ENCODE measurements around the gene SERPINB6. TPM values are rescaled to one million over a fixed set of nuclear protein-coding genes. Genes with fewer than 3 reads are reported as not detected.

The SERPINB6 gene
- total RNA-seq, 1 experiment from 2014 or later, result 39.0 TPM

DNA sequence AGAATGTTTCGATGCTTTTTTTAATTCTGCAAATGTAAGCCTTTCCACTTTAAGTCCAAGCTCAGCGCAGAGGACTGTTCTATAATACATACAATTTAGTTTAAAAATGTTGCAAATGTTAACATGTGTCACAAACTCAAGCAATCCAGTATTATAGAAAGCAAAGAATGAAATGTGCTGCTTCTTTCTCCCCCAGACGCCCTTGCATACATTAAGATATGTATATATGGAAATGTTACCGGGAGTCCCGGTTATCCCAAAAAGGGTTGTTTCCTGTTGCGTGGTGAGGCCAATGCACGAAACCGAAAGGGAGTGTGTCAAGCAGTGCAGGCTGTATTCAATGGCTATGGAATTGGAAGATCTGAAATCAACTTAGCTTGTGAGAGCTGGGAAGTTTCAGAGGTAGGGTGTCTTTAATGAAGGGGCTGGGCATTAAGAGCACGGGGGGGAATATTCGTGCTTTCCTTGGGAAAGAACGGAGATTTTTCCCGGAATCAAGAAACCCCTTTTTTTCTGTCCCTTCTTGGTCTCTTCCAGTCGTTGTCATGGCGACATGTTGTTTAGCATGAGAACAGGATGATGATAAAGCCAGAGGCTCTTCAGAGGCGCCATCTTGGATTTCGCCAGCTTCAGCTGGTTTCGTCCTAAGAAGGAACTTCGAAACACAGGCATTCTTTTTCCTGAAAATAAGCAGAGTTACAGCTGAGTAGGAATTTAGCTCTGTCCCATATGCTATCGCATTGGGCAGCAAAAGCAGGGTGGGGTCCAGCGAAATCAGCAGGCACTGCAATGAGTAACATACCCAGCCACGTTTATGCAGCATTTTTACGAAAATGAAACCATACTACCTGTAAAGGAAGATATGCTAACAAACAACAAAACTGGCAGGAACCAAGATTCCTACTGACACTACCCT is 18.2 kb upstream of the SERPINB6 start:
- Histone ChIP-seq H3K9ac (ENCODE audit: extremely low read depth, insufficient read length, low read length) (peak overlapping the region; percentile 98), H3K18ac (ENCODE audit: insufficient read length, low read depth, low read length) (peak overlapping the region; percentile 99), H2BK15ac (ENCODE audit: low read depth, low read length) (no peak overlapping the region), H2AFZ (ENCODE audit: low read length) (peak overlapping the region; percentile 60), H3K79me2 (ENCODE audit: insufficient read depth, low read length) (no peaks in the 10 kb centered on the region), H2BK120ac (ENCODE audit: low read depth, low read length, poor library complexity, severe bottlenecking) (peak overlapping the region; percentile 87), H4K91ac (ENCODE audit: insufficient read length, low read depth, low read length) (peak overlapping the region; percentile 23), H2BK20ac (ENCODE audit: low read depth, low read length, poor library complexity, severe bottlenecking) (peak overlapping the region; percentile 62), H4K5ac (ENCODE audit: insufficient read length, low read depth, low read length) (peak overlapping the region; percentile 95), H2BK12ac (ENCODE audit: insufficient read length, low read depth, low read length) (peak overlapping the region; percentile 95), H2BK5ac (ENCODE audit: insufficient read length, low read length) (peak overlapping the region; percentile 91), H3K4me2 (ENCODE audit: insufficient read depth, insufficient read length, low read length) (peak overlapping the region; percentile 68), H3T11ph (ENCODE audit: low read length) (peak overlapping the region; percentile 99), H2AK5ac (ENCODE audit: insufficient read length, low read length) (peak overlapping the region; percentile 31), H3K9me3 (ENCODE audit: control insufficient read depth, low read depth, low read length) (no peaks in the 10 kb centered on the region), H3K23me2 (ENCODE audit: insufficient read length, low read depth, low read length, poor library complexity, severe bottlenecking) (peaks cover 13% of the 10 kb centered on the region), H3K4ac (ENCODE audit: low read depth, low read length) (peak overlapping the region; percentile 72; the same call in 1 of the 2 replicates), H3K79me1 (ENCODE audit: insufficient read depth, low read depth, low read length, poor library complexity, severe bottlenecking) (no peaks in the 10 kb centered on the region), H3K56ac (ENCODE audit: insufficient read length, low read depth, low read length) (peak overlapping the region; percentile 77), H4K8ac (replicated peaks; ENCODE audit: insufficient read length, low read depth, low read length) (peak overlapping the region; percentile 58), H4K20me1 (ENCODE audit: control insufficient read depth, insufficient read depth, insufficient read length) (no peaks in the 10 kb centered on the region), H3K23ac (ENCODE audit: insufficient read length, low read depth, low read length) (peak overlapping the region; percentile 15), H3K14ac (ENCODE audit: insufficient read depth, low read length) (peak overlapping the region; percentile 98), H3K27ac (ENCODE audit: insufficient read length, low read depth, low read length) (peak overlapping the region; percentile 99), H3K4me1 (ENCODE audit: insufficient read depth, low read length) (peaks cover 8% of the 10 kb centered on the region; the same call in 1 of the 2 replicates), H3K27me3 (ENCODE audit: insufficient read depth, low read length) (no peaks in the 10 kb centered on the region)
- no CpG with 5 or more reads among the region's 22 CpGs for WGBS (ENCODE audit: extremely low coverage, insufficient read length, low lambda C conversion rate)
- Mint-ChIP-seq H3K36me3 (ENCODE audit: insufficient read depth in 1 of 3, low read depth in 3 of 3) (peaks cover 0 to 5% (median 0%) of the 10 kb centered on the region in 3 experiments; a peak in 2 of 7 replicates), H3K27me3 (ENCODE audit: low read depth) (no peaks in the 10 kb centered on the region), H3K27ac (peak overlapping the region; percentile 99 to 100 (median 100)), H3K9me3 (no peaks in the 10 kb centered on the region; a peak in 1 of 5 replicates), H3K4me1 (peaks cover 54% of the 10 kb centered on the region in 2 experiments), H3K4me3 (peak overlapping the region; percentile 82 to 89)
- peak; percentile 90 for DNase-seq
- TF ChIP-seq, protein P1, sequence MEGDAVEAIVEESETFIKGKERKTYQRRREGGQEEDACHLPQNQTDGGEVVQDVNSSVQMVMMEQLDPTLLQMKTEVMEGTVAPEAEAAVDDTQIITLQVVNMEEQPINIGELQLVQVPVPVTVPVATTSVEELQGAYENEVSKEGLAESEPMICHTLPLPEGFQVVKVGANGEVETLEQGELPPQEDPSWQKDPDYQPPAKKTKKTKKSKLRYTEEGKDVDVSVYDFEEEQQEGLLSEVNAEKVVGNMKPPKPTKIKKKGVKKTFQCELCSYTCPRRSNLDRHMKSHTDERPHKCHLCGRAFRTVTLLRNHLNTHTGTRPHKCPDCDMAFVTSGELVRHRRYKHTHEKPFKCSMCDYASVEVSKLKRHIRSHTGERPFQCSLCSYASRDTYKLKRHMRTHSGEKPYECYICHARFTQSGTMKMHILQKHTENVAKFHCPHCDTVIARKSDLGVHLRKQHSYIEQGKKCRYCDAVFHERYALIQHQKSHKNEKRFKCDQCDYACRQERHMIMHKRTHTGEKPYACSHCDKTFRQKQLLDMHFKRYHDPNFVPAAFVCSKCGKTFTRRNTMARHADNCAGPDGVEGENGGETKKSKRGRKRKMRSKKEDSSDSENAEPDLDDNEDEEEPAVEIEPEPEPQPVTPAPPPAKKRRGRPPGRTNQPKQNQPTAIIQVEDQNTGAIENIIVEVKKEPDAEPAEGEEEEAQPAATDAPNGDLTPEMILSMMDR (conservative IDR thresholded peaks at IDR 0.05), result peak; percentile 44; the same call in 1 of the 3 replicates

Data from H9 (cell line).